Measurements from ENCODE around the gene CLRN1.

GRCh38 chr3:150906461-150906860 is 66.1 kb downstream of the CLRN1 start:
- TF ChIP-seq CBX2 (IDR thresholded peaks at IDR 0.05; ENCODE audit: low read depth, low read length) = no peak
- no peak for TF ChIP-seq CBX2 (CRISPR knock-in tag; IDR thresholded peaks at IDR 0.05; ENCODE audit: low read depth)
- TF ChIP-seq POLR2A (IDR thresholded peaks at IDR 0.05; ENCODE audit: insufficient read depth in 1 of 2, low read depth in 2 of 2, low read length in 2 of 2) = no peak
- no peak for TF ChIP-seq CTCF (CRISPR knock-in tag; IDR thresholded peaks at IDR 0.05)
- TF ChIP-seq CHD4 (IDR thresholded peaks at IDR 0.05; ENCODE audit: borderline replicate concordance, low read length) = no peak
- TF ChIP-seq ZFP41 (CRISPR knock-in tag; IDR thresholded peaks at IDR 0.05; ENCODE audit: borderline replicate concordance) = no peak
- no peak for TF ChIP-seq EZH2 (conservative IDR thresholded peaks at IDR 0.05; ENCODE audit: low read depth, low read length)
- no peak for TF ChIP-seq NFRKB (IDR thresholded peaks at IDR 0.05)
- no peak for TF ChIP-seq HDAC2 (CRISPR knock-in tag; IDR thresholded peaks at IDR 0.05)
- no peak for TF ChIP-seq JUNB (CRISPR knock-in tag; IDR thresholded peaks at IDR 0.05; ENCODE audit: borderline replicate concordance)
- TF ChIP-seq POLR2AphosphoS5 (IDR thresholded peaks at IDR 0.05; ENCODE audit: low read depth, low read length) = no peak
- TF ChIP-seq HNRNPLL (IDR thresholded peaks at IDR 0.05; ENCODE audit: low read depth, low read length, poor library complexity, severe bottlenecking) = no peak
- TF ChIP-seq GMEB2 (CRISPR knock-in tag; IDR thresholded peaks at IDR 0.05; ENCODE audit: low read depth) = no peak

Measured in HepG2 (cell line).